GM13977 (cell line): ENCODE data around the gene VCPKMT.

Experiments
- DNase-seq: peaks from one replicate; pipeline ENCODE4 v3.0.0; 2012; ENCODE audit warnings: low spot score
- CTCF ChIP-seq: IDR thresholded peaks from 2 replicates; pipeline ENCODE4 v1.5.1; 2012; ENCODE audit warnings: mild to moderate bottlenecking, control low read depth; ENCODE audit not compliant: insufficient read depth; ENCODE audit errors: extremely low read depth, missing control alignments
- in situ Hi-C: fragments of 300-500 bp; cut with MboI; formaldehyde crosslinking; loops from one replicate; pipeline ENCODE4 v1.12.0; 2022; ENCODE audit warnings: low sequenced_read_pairs, low pct_unique_long_range_greater_than_20kb, mixed read lengths, inconsistent platforms; ENCODE audit not compliant: unreplicated experiment

Gene VCPKMT

DNA sequence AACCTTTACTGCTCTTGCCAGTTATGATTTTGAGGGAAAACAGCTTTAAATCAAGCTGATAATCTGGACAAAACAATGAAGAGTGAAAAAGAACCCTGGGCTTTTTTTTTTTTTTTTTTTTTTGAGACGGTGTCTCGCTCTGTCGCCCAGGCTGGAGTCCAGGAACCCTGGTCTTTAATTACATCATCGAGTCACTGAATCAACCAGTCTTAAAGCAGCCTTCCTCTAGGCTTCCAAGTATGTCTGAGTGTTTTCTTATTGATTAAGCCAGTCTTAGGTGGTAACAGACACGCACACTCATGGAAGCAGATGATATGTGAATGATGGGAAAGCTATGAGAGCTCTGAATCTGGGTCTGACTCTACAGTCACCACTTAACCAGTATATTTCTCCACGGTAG lies 5.9 kb upstream of the VCPKMT start:
- TF ChIP-seq CTCF = no peak
- in situ Hi-C loops = loop anchor here (25.0 kb wide), 1 partner anchor 485 kb away; the partner anchor contains the start of gene DNAAF2
- no peak for DNase-seq

GRCh38 chr14:50121486-50121885 lies 5.1 kb upstream of the VCPKMT start:
- no peak for DNase-seq
- in situ Hi-C loops = loop anchor here (25.0 kb wide), 1 partner anchor 484 kb away; the partner anchor contains the start of gene DNAAF2
- TF ChIP-seq CTCF = no peak

GRCh38 chr14:50117456-50117855 lies 1.1 kb upstream of the VCPKMT start:
- no peak for TF ChIP-seq CTCF
- in situ Hi-C loops = loop anchor here (10.0 to 25.0 kb wide), 2 partner anchors 407 to 480 kb away; partner anchors contain the start of gene DNAAF2
- no peak for DNase-seq

- no peak for DNase-seq
- in situ Hi-C loops = loop anchor here (10.0 to 25.0 kb wide), 2 partner anchors 408 to 480 kb away; partner anchors contain the start of gene DNAAF2
- TF ChIP-seq CTCF = no peak
Measured at GRCh38 chr14:50116966-50117365, 594 bp upstream of the VCPKMT start.

- in situ Hi-C loops = loop anchor here (10.0 to 25.0 kb wide), 2 partner anchors 411 to 476 kb away; partner anchors contain the start of gene DNAAF2
Measured at GRCh38 chr14:50113381-50114035, 2.9 kb downstream of the VCPKMT start.

More at GRCh38 chr14:50113381-50114035, 2.9 kb downstream of the VCPKMT start:
- peak; percentile 37 for DNase-seq
- no peak for TF ChIP-seq CTCF
